GM12878 (cell line): ENCODE results near the gene RAMACL. TPM values are rescaled to one million over a fixed set of nuclear protein-coding genes. Genes with fewer than 3 reads are reported as not detected.

Source experiments
- ATAC-seq: fragments of 200-7000 bp; cut with Tn5 transposase; 3 replicates; pipeline ENCODE4 v1.9.1; 2020; ENCODE audit warnings: mild to moderate bottlenecking, moderate library complexity
- BruUV-seq: library from RNA; stranded (reverse); fragments of 400-500 nt; replicated peaks from 2 replicates; lab custom pipeline; 2021; lab: Mats Ljungman, UMichigan
- CTCF ChIA-PET: fragments of 300-600 bp; sonication (Branson Sonifier 250); formaldehyde crosslinking; extraction: SDS; loops from one replicate; lab custom pipeline; 2021; ENCODE audit warnings: inconsistent platforms; lab: Yijun Ruan, JAX
- POLR2A ChIA-PET: fragments of 350-600 bp; formaldehyde crosslinking; extraction: SDS; loops from one replicate; lab custom pipeline; 2021; ENCODE audit warnings: inconsistent platforms; lab: Charles Lee
- RAD21 ChIA-PET: fragments of 300-600 bp; sonication (Branson Sonifier 250); formaldehyde crosslinking; loops from one replicate; lab custom pipeline; 2023; ENCODE audit warnings: antibody characterized with exemption; ENCODE audit not compliant: unreplicated experiment; lab: Charles Lee
- SMC1A ChIA-PET: fragments of 300-600 bp; sonication (Branson Sonifier 250); formaldehyde crosslinking; loops from one replicate; lab custom pipeline; 2023; ENCODE audit not compliant: unreplicated experiment, uncharacterized antibody; lab: Charles Lee
- DNase-seq: peaks from one replicate; pipeline ENCODE4 v3.0.0-alpha.2; 2011; ENCODE audit warnings: low read depth, low spot score
- FAIRE-seq: peaks from 3 replicates; lab custom pipeline; 2011; peaks lifted over from hg19 to GRCh38; lab: Jason Lieb, UNC
- H2AFZ ChIP-seq: 2 replicates; pipeline ENCODE4 v1.6.0; 2011; ENCODE audit warnings: low read depth, low read length, control low read depth; ENCODE audit not compliant: control insufficient read depth
- H3K27ac ChIP-seq: 2 replicates; pipeline ENCODE4 v1.5.1; 2011; ENCODE audit warnings: control low read depth; ENCODE audit not compliant: control insufficient read depth, insufficient read depth
- H3K27me3 ChIP-seq, 2 experiments: replicated peaks in 1 of 2; 2 replicates each; pipeline versions ENCODE4 v1.6.0 to v1.6.1; 2011; ENCODE audit warnings: low read length in 1 of 2; ENCODE audit not compliant: control insufficient read depth in 2 of 2, insufficient read depth in 2 of 2
- H3K36me3 ChIP-seq, 2 experiments: 2 replicates each; pipeline ENCODE4 v1.5.1; 2011; ENCODE audit warnings: low read length in 1 of 2; ENCODE audit not compliant: control insufficient read depth in 2 of 2, insufficient read depth in 2 of 2
- H3K4me1 ChIP-seq: 2 replicates; pipeline ENCODE4 v1.6.1; 2011; ENCODE audit warnings: mild to moderate bottlenecking, low read length, moderate library complexity, mixed read lengths; ENCODE audit not compliant: control insufficient read depth, insufficient read depth
- H3K4me2 ChIP-seq: 2 replicates; pipeline ENCODE4 v1.6.0; 2011; ENCODE audit warnings: control low read depth; ENCODE audit not compliant: control insufficient read depth, insufficient read depth
- H3K4me3 ChIP-seq: fragments of 200-600 bp; sonication (generic); 2 replicates; pipeline ENCODE4 v1.5.1; 2016
- H3K79me2 ChIP-seq: 2 replicates; pipeline ENCODE4 v1.6.0; 2011; ENCODE audit warnings: low read length; ENCODE audit not compliant: control insufficient read depth, insufficient read depth
- H3K9ac ChIP-seq: 2 replicates; pipeline ENCODE4 v1.8.0; 2011; ENCODE audit warnings: low read length, control low read depth, mixed read lengths; ENCODE audit not compliant: control insufficient read depth, insufficient read depth
- H3K9me3 ChIP-seq: replicated peaks from 3 replicates; pipeline ENCODE4 v1.5.1; 2011; ENCODE audit warnings: mild to moderate bottlenecking, low read length; ENCODE audit not compliant: control insufficient read depth, insufficient read depth
- H4K20me1 ChIP-seq: 2 replicates; pipeline ENCODE4 v1.6.0; 2011; ENCODE audit not compliant: control insufficient read depth, insufficient read depth
- BRCA1 ChIP-seq: IDR thresholded peaks from 2 replicates; pipeline ENCODE4 v1.6.1; 2011; ENCODE audit warnings: low read depth, low read length, improper control_type of control experiment
- CREB1 ChIP-seq: IDR thresholded peaks from 2 replicates; pipeline ENCODE4 v1.6.1; 2012; ENCODE audit warnings: low read depth, mild to moderate bottlenecking, inconsistent platforms
- DPF2 ChIP-seq: fragments of 450-650 bp; IDR thresholded peaks from 2 replicates; pipeline ENCODE4 v1.6.1; 2017; ENCODE audit warnings: mild to moderate bottlenecking
- GATAD2B ChIP-seq: fragments of 450-650 bp; conservative IDR thresholded peaks from 2 replicates; pipeline ENCODE4 v1.6.1; 2017; ENCODE audit warnings: low read depth, mild to moderate bottlenecking, moderate library complexity
- IRF3 ChIP-seq: fragments of 450-650 bp; IDR thresholded peaks from 2 replicates; pipeline ENCODE4 v1.6.1; 2014; ENCODE audit warnings: mild to moderate bottlenecking
- KDM1A ChIP-seq: fragments of 200-600 bp; sonication (generic); IDR thresholded peaks from 2 replicates; pipeline ENCODE4 v1.6.1; 2016; ENCODE audit warnings: borderline replicate concordance
- RBBP5 ChIP-seq: fragments of 200-600 bp; sonication (generic); conservative IDR thresholded peaks from 2 replicates; pipeline ENCODE4 v1.6.1; 2016
- RFX5 ChIP-seq: IDR thresholded peaks from 2 replicates; pipeline ENCODE4 v1.6.1; 2011; ENCODE audit warnings: low read depth, low read length, improper control_type of control experiment
- SKIL ChIP-seq: fragments of 450-650 bp; IDR thresholded peaks from 2 replicates; pipeline ENCODE4 v1.6.1; 2017; ENCODE audit warnings: mild to moderate bottlenecking, low read depth, inconsistent platforms; ENCODE audit not compliant: poor library complexity, severe bottlenecking
- SMAD1 ChIP-seq: fragments of 450-650 bp; IDR thresholded peaks from 2 replicates; pipeline ENCODE4 v1.6.1; 2018; ENCODE audit warnings: mild to moderate bottlenecking, low read depth; ENCODE audit not compliant: partially characterized antibody
- TBL1XR1 ChIP-seq: IDR thresholded peaks from 2 replicates; pipeline ENCODE4 v1.6.1; 2012; ENCODE audit warnings: low read depth, low read length, improper control_type of control experiment
- TCF7 ChIP-seq: IDR thresholded peaks from 2 replicates; pipeline ENCODE4 v1.6.1; 2014; ENCODE audit warnings: antibody characterized with exemption, borderline replicate concordance
- ZBTB33 ChIP-seq: fragments of 450-650 bp; IDR thresholded peaks from 2 replicates; pipeline ENCODE4 v1.6.1; 2017; ENCODE audit warnings: mild to moderate bottlenecking
- WGBS: methylation state at CpG from one replicate; pipeline ENCODE4 v1.1.6; 2016; ENCODE audit warnings: low lambda C conversion rate; ENCODE audit not compliant: insufficient replicate concordance, insufficient coverage; ENCODE audit errors: missing lambda C conversion rate; 5-methylcytosine and 5-hydroxymethylcytosine counted together
- in situ Hi-C: fragments of 300-500 bp; cut with MboI; formaldehyde crosslinking; loops from 9 replicates; pipeline ENCODE4 v1.14.3; 2018; ENCODE audit warnings: mixed read lengths
- intact Hi-C: fragments of 100-400 bp; cut with micrococcal nuclease; formaldehyde crosslinking; loops from one replicate; pipeline ENCODE4 v1.14.2; 2022; ENCODE audit not compliant: unreplicated experiment
- polyA plus RNA-seq, 11 experiments: library from polyadenylated mRNA; depleted of rRNA in 4 of 11; unstranded in 6 of 11; stranded (reverse) in 5 of 11; fragments of >200 nt; fragmentation: Nextera tagmentation in 4 of 11; fragmentation: Illumina TruSeq in 1 of 11; extraction: Ambion mirVana in 4 of 11; extraction: Trizol in 1 of 11; gene quantifications; 1 replicate in 1 of 11; 2 replicates in 10 of 11; pipeline versions ENCODE4 v1.2.1 to v1.2.3, GENCODE V29; 2011 to 2016; ENCODE audit warnings: inconsistent platforms in 2 of 11, missing spikeins in 2 of 11, low read depth in 1 of 11
- total RNA-seq, 4 experiments: library from RNA; depleted of rRNA in 3 of 4; stranded (reverse); fragments of >200 nt in 3 of 4; fragmentation: Illumina TruSeq in 1 of 4; extraction: Trizol in 1 of 4; gene quantifications; 2 replicates each; pipeline versions ENCODE4 v1.2.1 to v1.2.3, GENCODE V29; 2013 to 2021
- TF ChIP-seq, protein P1 (sequence below): IDR thresholded peaks from 2 replicates; pipeline ENCODE4 v1.6.1; 2011; ENCODE audit warnings: borderline replicate concordance, low read depth, mild to moderate bottlenecking, moderate library complexity, low read length; ENCODE audit not compliant: insufficient read depth, poor library complexity, severe bottlenecking

The RAMACL gene
- total and polyA plus RNA-seq, 10 of the 15 experiments (the other 5 are each of a cell fraction or from before 2014, with no cell fraction given): 0.09 to 1.3 (median 0.31) TPM; not detected in 1

- no peaks in the 10 kb centered on the region; the same call in 1 of the 2 replicates for H4K20me1 ChIP-seq
- CTCF ChIA-PET: no interaction called here
These were observed 22.7 kb downstream of the RAMACL start for GRCh38 chr6:166563805-166564204.

More at GRCh38 chr6:166563805-166564204, 22.7 kb downstream of the RAMACL start:
- H3K4me2 ChIP-seq: no peak overlapping the region
- no peak for TF ChIP-seq DPF2
- TF ChIP-seq CREB1: no peak
- no peak for TF ChIP-seq TCF7
- TF ChIP-seq SKIL: no peak
- no peak for TF ChIP-seq TBL1XR1
- no peak for TF ChIP-seq KDM1A
- no peak for TF ChIP-seq ZBTB33
- TF ChIP-seq IRF3: no peak
- TF ChIP-seq, protein P1, sequence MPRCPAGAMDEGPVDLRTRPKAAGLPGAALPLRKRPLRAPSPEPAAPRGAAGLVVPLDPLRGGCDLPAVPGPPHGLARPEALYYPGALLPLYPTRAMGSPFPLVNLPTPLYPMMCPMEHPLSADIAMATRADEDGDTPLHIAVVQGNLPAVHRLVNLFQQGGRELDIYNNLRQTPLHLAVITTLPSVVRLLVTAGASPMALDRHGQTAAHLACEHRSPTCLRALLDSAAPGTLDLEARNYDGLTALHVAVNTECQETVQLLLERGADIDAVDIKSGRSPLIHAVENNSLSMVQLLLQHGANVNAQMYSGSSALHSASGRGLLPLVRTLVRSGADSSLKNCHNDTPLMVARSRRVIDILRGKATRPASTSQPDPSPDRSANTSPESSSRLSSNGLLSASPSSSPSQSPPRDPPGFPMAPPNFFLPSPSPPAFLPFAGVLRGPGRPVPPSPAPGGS: no peak
- no peak for TF ChIP-seq BRCA1
- no peak for TF ChIP-seq GATAD2B
- TF ChIP-seq SMAD1: no peak
- no peak for TF ChIP-seq RBBP5
- no peak for TF ChIP-seq RFX5
- TF ChIP-seq, all 136 proteins: peak for 0
- no peaks in the 10 kb centered on the region for H3K27me3 ChIP-seq
- H3K9ac ChIP-seq: no peak overlapping the region
- no peak overlapping the region for H2AFZ ChIP-seq
- DNase-seq: no peak
- ChIA-PET POLR2A (no interaction called here), SMC1A (no interaction called here), RAD21 (no interaction called here)
- in situ Hi-C loops: no loop called here
- no peak for FAIRE-seq
- no peak overlapping the region for H3K4me3 ChIP-seq
- ATAC-seq: no peak
- no peaks in the 10 kb centered on the region for H3K4me1 ChIP-seq
- no peaks in the 10 kb centered on the region; the same call in 2 of the 3 replicates for H3K9me3 ChIP-seq
- no peak overlapping the region for H3K27ac ChIP-seq
- no peaks in the 10 kb centered on the region for H3K36me3 ChIP-seq
- intact Hi-C loops: no loop called here
- whole genome bisulfite sequencing: 76% methylated on average over 9 of the region's 9 CpGs
- BruUV-seq: no TSS peak
- H3K79me2 ChIP-seq: no peaks in the 10 kb centered on the region
